ELR (cell line): ENCODE data around the gene ACO1.

Experiments
- DNase-seq: peaks from one replicate; pipeline ENCODE4 v3.0.0-alpha.2; 2015; ENCODE audit warnings: low read depth

Gene ACO1

GRCh38 chr9:32497921-32498320 lies 113.5 kb downstream of the ACO1 start:
- DNase-seq = no peak

GRCh38 chr9:32500768-32501167 lies 116.3 kb downstream of the ACO1 start:
- DNase-seq = peak; percentile 82

- DNase-seq = no peak
Measured at GRCh38 chr9:32501868-32502267, 117.4 kb downstream of the ACO1 start.

- DNase-seq = peak; percentile 97
Measured at GRCh38 chr9:32502464-32502863, 118.0 kb downstream of the ACO1 start.

GRCh38 chr9:32503008-32503407 lies 118.6 kb downstream of the ACO1 start:
- peak; percentile 23 for DNase-seq
